IPS-18a (cell line): Measurements from ENCODE around the gene CFAP206.

Experiments used
- H3K27ac ChIP-seq: one replicate; pipeline ENCODE4 v1.5.1; 2013; ENCODE audit warnings: low read length
- H3K27me3 ChIP-seq: one replicate; pipeline ENCODE4 v1.6.1; 2013; ENCODE audit warnings: mild to moderate bottlenecking, low read length; ENCODE audit not compliant: control insufficient read depth, insufficient read depth
- H3K36me3 ChIP-seq: one replicate; pipeline ENCODE4 v1.6.1; 2013; ENCODE audit warnings: low read depth, low read length; ENCODE audit not compliant: control insufficient read depth
- H3K4me1 ChIP-seq: one replicate; pipeline ENCODE4 v1.6.1; 2013; ENCODE audit warnings: low read depth, low read length; ENCODE audit not compliant: control insufficient read depth
- H3K4me3 ChIP-seq: one replicate; pipeline ENCODE4 v1.5.1; 2013; ENCODE audit warnings: low read length
- H3K9ac ChIP-seq: one replicate; pipeline ENCODE4 v1.6.1; 2013; ENCODE audit warnings: mild to moderate bottlenecking, low read length, moderate library complexity
- H3K9me3 ChIP-seq: one replicate; pipeline ENCODE4 v1.6.1; 2013; ENCODE audit warnings: low read depth, low read length; ENCODE audit not compliant: control insufficient read depth

Gene CFAP206

GRCh38 chr6:87407901-87408720 lies at the start of gene CFAP206:
TSS of gene CFAP206 (plus strand) at chr6:87407972. CDS start at chr6:87409840, 1,868 bp downstream.
- Histone ChIP-seq H3K27ac (peak within 1 kb of the TSS; percentile 76), H3K27me3 (no peaks in the 10 kb centered on the region), H3K9me3 (no peaks in the 10 kb centered on the region), H3K9ac (peak within 1 kb of the TSS; percentile 70), H3K36me3 (no peaks in the 10 kb centered on the region), H3K4me1 (peaks cover 7% of the 10 kb centered on the region), H3K4me3 (peak within 1 kb of the TSS; percentile 97)

- Histone ChIP-seq H3K4me1 (no peaks in the 10 kb centered on the region), H3K4me3 (no peak overlapping the region), H3K27ac (no peak overlapping the region), H3K36me3 (no peaks in the 10 kb centered on the region), H3K9me3 (no peaks in the 10 kb centered on the region), H3K9ac (no peak overlapping the region), H3K27me3 (no peaks in the 10 kb centered on the region)
Measured at GRCh38 chr6:87364602-87365252, 43.0 kb upstream of the CFAP206 start.

- no peak overlapping the region for H3K4me3 ChIP-seq
- no peak overlapping the region for H3K9ac ChIP-seq
- no peaks in the 10 kb centered on the region for H3K27me3 ChIP-seq
- no peak overlapping the region for H3K27ac ChIP-seq
- H3K4me1 ChIP-seq = no peaks in the 10 kb centered on the region
- H3K9me3 ChIP-seq = no peaks in the 10 kb centered on the region
- H3K36me3 ChIP-seq = no peaks in the 10 kb centered on the region
Measured at GRCh38 chr6:87366072-87366827, 41.5 kb upstream of the CFAP206 start.

- H3K4me3 ChIP-seq = no peak overlapping the region
- no peak overlapping the region for H3K27ac ChIP-seq
- no peaks in the 10 kb centered on the region for H3K36me3 ChIP-seq
- H3K9me3 ChIP-seq = no peaks in the 10 kb centered on the region
- no peak overlapping the region for H3K9ac ChIP-seq
- H3K4me1 ChIP-seq = no peaks in the 10 kb centered on the region
- no peaks in the 10 kb centered on the region for H3K27me3 ChIP-seq
Measured at GRCh38 chr6:87366899-87367298, 40.9 kb upstream of the CFAP206 start.

DNA sequence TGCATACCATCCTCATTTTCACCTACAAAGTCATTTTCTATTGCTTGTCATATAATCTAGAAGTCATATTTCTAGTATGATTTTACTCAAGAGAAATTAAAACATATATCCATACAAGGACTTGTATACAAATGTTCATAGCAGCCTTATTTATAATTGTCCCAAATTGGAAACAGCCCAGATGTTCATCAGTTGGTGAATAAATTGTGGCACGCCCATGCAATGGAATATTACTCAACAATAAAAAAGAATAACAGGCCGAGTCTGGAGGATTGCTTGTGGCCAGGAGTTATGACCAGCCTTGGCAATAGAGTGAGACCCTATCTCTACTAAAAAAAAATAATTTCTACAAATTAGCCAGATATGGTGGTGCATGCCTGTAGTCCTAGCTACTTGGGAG lies 34.4 kb upstream of the CFAP206 start:
- Histone ChIP-seq H3K36me3 (no peaks in the 10 kb centered on the region), H3K27ac (no peak overlapping the region), H3K4me1 (no peaks in the 10 kb centered on the region), H3K27me3 (no peaks in the 10 kb centered on the region), H3K4me3 (no peak overlapping the region), H3K9ac (no peak overlapping the region), H3K9me3 (no peaks in the 10 kb centered on the region)

GRCh38 chr6:87375315-87375714 lies 32.5 kb upstream of the CFAP206 start:
- Histone ChIP-seq H3K4me3 (no peak overlapping the region), H3K9me3 (no peaks in the 10 kb centered on the region), H3K4me1 (no peaks in the 10 kb centered on the region), H3K36me3 (no peaks in the 10 kb centered on the region), H3K27me3 (no peaks in the 10 kb centered on the region), H3K9ac (no peak overlapping the region), H3K27ac (no peak overlapping the region)

DNA sequence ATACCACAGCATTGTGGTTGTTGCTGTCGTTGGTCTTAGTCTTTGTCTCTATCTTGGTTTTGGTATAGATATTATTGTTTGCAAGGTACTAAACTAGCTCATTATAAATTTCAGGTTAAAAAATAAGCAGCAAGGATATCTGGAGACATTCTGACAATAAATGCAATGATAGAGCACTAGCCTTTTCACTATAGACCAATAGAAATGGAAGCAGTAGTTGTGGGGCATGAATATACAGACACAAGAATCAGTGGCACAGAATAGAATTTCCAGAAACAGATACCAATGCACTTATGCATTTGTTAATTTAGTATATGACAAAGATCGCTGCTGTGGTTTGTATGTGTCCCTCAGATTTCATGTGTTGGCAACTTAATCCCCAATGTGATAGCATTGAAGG lies 31.1 kb upstream of the CFAP206 start:
- Histone ChIP-seq H3K4me1 (no peaks in the 10 kb centered on the region), H3K9me3 (no peaks in the 10 kb centered on the region), H3K9ac (no peak overlapping the region), H3K4me3 (no peak overlapping the region), H3K27ac (no peak overlapping the region), H3K36me3 (no peaks in the 10 kb centered on the region), H3K27me3 (no peaks in the 10 kb centered on the region)

DNA sequence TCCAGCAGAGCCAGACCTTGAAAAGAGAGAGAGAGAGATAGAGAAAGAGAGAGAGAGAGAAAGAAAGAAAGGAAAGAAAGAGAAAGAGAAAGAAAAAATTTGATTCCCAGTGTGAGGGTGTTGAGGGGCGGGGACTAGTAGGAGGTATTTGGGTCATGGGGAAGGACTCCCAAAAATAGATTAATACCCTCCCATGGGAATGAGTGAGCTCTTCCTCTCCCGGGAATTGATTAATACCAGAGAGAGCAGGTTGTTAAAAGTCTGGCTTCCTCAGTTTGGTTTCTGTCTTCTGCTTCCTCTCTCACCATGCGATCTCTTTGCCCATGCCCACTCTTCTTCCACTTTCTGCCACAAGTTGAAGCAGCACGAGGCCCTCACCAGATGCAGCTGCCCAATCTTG lies 28.8 kb upstream of the CFAP206 start:
- no peaks in the 10 kb centered on the region for H3K4me1 ChIP-seq
- no peak overlapping the region for H3K4me3 ChIP-seq
- H3K27me3 ChIP-seq = no peaks in the 10 kb centered on the region
- no peak overlapping the region for H3K9ac ChIP-seq
- no peak overlapping the region for H3K27ac ChIP-seq
- no peaks in the 10 kb centered on the region for H3K9me3 ChIP-seq
- H3K36me3 ChIP-seq = no peaks in the 10 kb centered on the region

- Histone ChIP-seq H3K27ac (no peak overlapping the region), H3K4me1 (no peaks in the 10 kb centered on the region), H3K9me3 (no peaks in the 10 kb centered on the region), H3K4me3 (no peak overlapping the region), H3K27me3 (no peaks in the 10 kb centered on the region), H3K9ac (no peak overlapping the region), H3K36me3 (no peaks in the 10 kb centered on the region)
Measured at GRCh38 chr6:87382861-87383260, 24.9 kb upstream of the CFAP206 start.

GRCh38 chr6:87384038-87384437 lies 23.7 kb upstream of the CFAP206 start:
- H3K4me3 ChIP-seq = no peak overlapping the region
- H3K4me1 ChIP-seq = no peaks in the 10 kb centered on the region
- no peak overlapping the region for H3K27ac ChIP-seq
- H3K9me3 ChIP-seq = no peaks in the 10 kb centered on the region
- no peaks in the 10 kb centered on the region for H3K27me3 ChIP-seq
- no peaks in the 10 kb centered on the region for H3K36me3 ChIP-seq
- H3K9ac ChIP-seq = no peak overlapping the region

DNA sequence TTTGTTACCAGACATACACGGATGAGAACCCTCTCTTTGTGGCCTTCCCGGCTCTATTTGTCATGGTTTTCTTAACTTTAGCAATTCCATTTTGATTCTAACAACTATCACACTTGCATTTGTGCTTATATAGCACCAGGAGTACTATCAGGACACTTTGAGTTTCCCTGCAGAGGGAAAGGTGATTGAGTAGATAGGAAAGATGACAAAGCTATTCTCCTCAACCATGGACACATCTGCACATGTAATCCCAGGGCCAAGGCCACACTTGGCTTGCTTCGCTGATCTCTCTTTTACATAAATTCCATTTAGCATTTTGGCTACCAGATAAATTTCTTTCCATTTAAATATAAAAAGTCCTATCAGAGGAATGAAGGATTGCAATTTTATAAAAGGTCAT lies 23.3 kb upstream of the CFAP206 start:
- no peaks in the 10 kb centered on the region for H3K27me3 ChIP-seq
- no peak overlapping the region for H3K27ac ChIP-seq
- H3K36me3 ChIP-seq = no peaks in the 10 kb centered on the region
- no peaks in the 10 kb centered on the region for H3K4me1 ChIP-seq
- H3K9me3 ChIP-seq = no peaks in the 10 kb centered on the region
- no peak overlapping the region for H3K9ac ChIP-seq
- H3K4me3 ChIP-seq = no peak overlapping the region
